Endothelial cell of umbilical vein (primary cell): Measurements from ENCODE around the gene SCGB3A1. TPM values are rescaled to one million over a fixed set of nuclear protein-coding genes. Genes with fewer than 3 reads are reported as not detected.

Source experiments
- BruUV-seq: library from RNA; stranded (reverse); fragments of 400-500 nt; replicated peaks from 2 replicates; lab custom pipeline; 2021; lab: Mats Ljungman, UMichigan
- CTCF ChIA-PET: fragments of 300-600, 350-600 bp; sonication (Branson Sonifier 250); formaldehyde crosslinking; loops from one replicate; lab custom pipeline; 2021; ENCODE audit warnings: antibody characterized with exemption, inconsistent platforms; lab: Charles Lee
- POLR2A ChIA-PET: fragments of 300-600, 350-600 bp; sonication (Branson Sonifier 250); formaldehyde crosslinking; loops from one replicate; lab custom pipeline; 2021; ENCODE audit warnings: antibody characterized with exemption, inconsistent platforms; lab: Charles Lee
- DNase-seq: peaks from one replicate; pipeline ENCODE4 v3.0.0-alpha.2; 2011; ENCODE audit warnings: low read depth, low spot score
- FAIRE-seq: peaks from 2 replicates; lab custom pipeline; 2011; peaks lifted over from hg19 to GRCh38; lab: Jason Lieb, UNC
- H2AFZ ChIP-seq: 2 replicates; pipeline ENCODE4 v1.6.0; 2012; ENCODE audit warnings: low read depth, low read length, control low read depth, inconsistent platforms
- H3K27ac ChIP-seq: 2 replicates; pipeline ENCODE4 v1.5.1; 2011; ENCODE audit warnings: low read depth, mild to moderate bottlenecking, control low read depth, low read length, moderate library complexity; ENCODE audit not compliant: insufficient read depth
- H3K27me3 ChIP-seq, 2 experiments: 2 replicates each; pipeline versions ENCODE4 v1.6.0 to v1.6.1; 2011; ENCODE audit warnings: low read length in 2 of 2, mixed read lengths in 1 of 2; ENCODE audit not compliant: control insufficient read depth in 2 of 2, insufficient read depth in 2 of 2
- H3K36me3 ChIP-seq, 2 experiments: 2 replicates in 1 of 2; 3 replicates in 1 of 2; pipeline ENCODE4 v1.5.1; 2011; ENCODE audit warnings: low read length in 2 of 2, mild to moderate bottlenecking in 1 of 2, moderate library complexity in 1 of 2; ENCODE audit not compliant: control insufficient read depth in 2 of 2, insufficient read depth in 2 of 2; ENCODE audit errors: extremely low read depth in 1 of 2
- H3K4me1 ChIP-seq: 3 replicates; pipeline ENCODE4 v1.5.1; 2011; ENCODE audit warnings: mild to moderate bottlenecking, low read length; ENCODE audit not compliant: control insufficient read depth, insufficient read depth; ENCODE audit errors: extremely low read depth
- H3K4me2 ChIP-seq: 2 replicates; pipeline ENCODE4 v1.6.1; 2011; ENCODE audit warnings: low read length, control low read depth, mixed read lengths; ENCODE audit not compliant: insufficient read depth
- H3K4me3 ChIP-seq, 3 experiments: fragments of 200-600 bp in 1 of 3; sonication (generic), shearing (Covaris generic) in 1 of 3; replicated peaks in 1 of 3; 2 replicates each; pipeline ENCODE4 v1.5.1; 2011 to 2016; ENCODE audit warnings: control low read depth in 3 of 3, low read length in 3 of 3, mild to moderate bottlenecking in 2 of 3, inconsistent platforms in 1 of 3, low read depth in 1 of 3, moderate library complexity in 1 of 3; ENCODE audit not compliant: insufficient read depth in 1 of 3
- H3K79me2 ChIP-seq: 2 replicates; pipeline ENCODE4 v1.6.0; 2012; ENCODE audit warnings: low read length, inconsistent platforms; ENCODE audit not compliant: control insufficient read depth, insufficient read depth
- H3K9ac ChIP-seq: replicated peaks from 2 replicates; pipeline ENCODE3; 2011; ENCODE audit warnings: low read length, control low read depth; ENCODE audit not compliant: insufficient read depth; ENCODE audit errors: extremely low read depth
- H3K9me1 ChIP-seq: replicated peaks from 3 replicates; pipeline ENCODE4 v1.6.0; 2011; ENCODE audit warnings: mild to moderate bottlenecking, low read length; ENCODE audit not compliant: control insufficient read depth, insufficient read depth; ENCODE audit errors: extremely low read depth
- H3K9me3 ChIP-seq: replicated peaks from 2 replicates; pipeline ENCODE4 v1.5.1; 2012; ENCODE audit warnings: low read length, inconsistent platforms; ENCODE audit not compliant: control insufficient read depth, insufficient read depth
- H4K20me1 ChIP-seq: replicated peaks from 2 replicates; pipeline ENCODE3; 2011; ENCODE audit warnings: mild to moderate bottlenecking, low read length; ENCODE audit not compliant: control insufficient read depth, insufficient read depth; ENCODE audit errors: extremely low read depth
- CTCF ChIP-seq, 2 donors: IDR thresholded peaks; 1 replicate in 1 of 2; 2 replicates in 1 of 2; pipeline ENCODE4 v1.5.1; 2011; ENCODE audit warnings: low read length in 2 of 2, mild to moderate bottlenecking in 2 of 2, moderate library complexity in 2 of 2, control low read depth in 1 of 2, inconsistent platforms in 1 of 2, low read depth in 1 of 2; ENCODE audit not compliant: insufficient read depth in 1 of 2; ENCODE audit errors: extremely low read depth in 1 of 2
- EZH2 ChIP-seq: IDR thresholded peaks from 2 replicates; pipeline ENCODE4 v1.6.1; 2012; ENCODE audit warnings: borderline replicate concordance, low read depth, mild to moderate bottlenecking, moderate library complexity, low read length, inconsistent platforms; ENCODE audit not compliant: severe bottlenecking
- FOS ChIP-seq: IDR thresholded peaks from 2 replicates; pipeline ENCODE4 v1.6.1; 2011; ENCODE audit warnings: mild to moderate bottlenecking, low read length, moderate library complexity, borderline replicate concordance; ENCODE audit not compliant: insufficient read depth
- GATA2 ChIP-seq: IDR thresholded peaks from 2 replicates; pipeline ENCODE4 v1.7.0; 2011; ENCODE audit warnings: low read depth, mild to moderate bottlenecking, moderate library complexity, mixed read lengths, low read length; ENCODE audit not compliant: insufficient read length, insufficient read depth
- JUN ChIP-seq: IDR thresholded peaks from 2 replicates; pipeline ENCODE4 v1.6.1; 2011; ENCODE audit warnings: borderline replicate concordance, low read depth; ENCODE audit not compliant: insufficient read length, insufficient read depth
- MAX ChIP-seq: IDR thresholded peaks from 2 replicates; pipeline ENCODE4 v1.6.1; 2011; ENCODE audit not compliant: insufficient read depth, insufficient read length
- MYC ChIP-seq: IDR thresholded peaks from one replicate; pipeline ENCODE4 v1.6.1; 2011; ENCODE audit warnings: mild to moderate bottlenecking, low read depth, low read length
- POLR2A ChIP-seq: IDR thresholded peaks from 2 replicates; pipeline ENCODE4 v1.6.1; 2012; ENCODE audit warnings: low read depth, mild to moderate bottlenecking, control low read depth, low read length
- POLR2AphosphoS5 ChIP-seq: IDR thresholded peaks from 2 replicates; pipeline ENCODE4 v1.6.1; 2012; ENCODE audit warnings: low read depth, mild to moderate bottlenecking, control low read depth, low read length, moderate library complexity; ENCODE audit not compliant: insufficient read depth
- dilution Hi-C: fragments of 300-500 bp; cut with MboI; formaldehyde crosslinking; loops from one replicate; pipeline ENCODE4 v1.15.0; 2019; ENCODE audit warnings: low sequenced_read_pairs; ENCODE audit not compliant: extremely low pct_ligation_motif_present
- intact Hi-C: fragments of 100-400 bp; cut with micrococcal nuclease; formaldehyde crosslinking; loops from one replicate; pipeline ENCODE4 v1.10.0; 2022
- polyA plus RNA-seq, 4 experiments: library from polyadenylated mRNA; depleted of rRNA in 3 of 4; stranded (reverse) in 3 of 4; unstranded in 1 of 4; fragments of >200 nt; gene quantifications; 2 replicates each; pipeline versions ENCODE4 v1.2.1 to v1.2.3, GENCODE V29; 2011 to 2012; ENCODE audit warnings: missing spikeins in 1 of 4
- total RNA-seq: library from RNA; stranded (reverse); gene quantifications from 2 replicates; pipeline ENCODE4 v1.2.3, GENCODE V29; 2021

Gene SCGB3A1
- total and polyA plus RNA-seq, 2 donors (not counting 3 experiments of a cell fraction or from before 2014, with no cell fraction given) = 0.73 TPM; not detected in 1

GRCh38 chr5:180624587-180624986 is 33.3 kb upstream of the SCGB3A1 start:
- no peak overlapping the region for H3K4me2 ChIP-seq

GRCh38 chr5:180623844-180624243 is 32.5 kb upstream of the SCGB3A1 start:
- TF ChIP-seq CTCF (IDR thresholded peaks at IDR 0.05; ENCODE audit: extremely low read depth in 1 of 2, insufficient read depth in 1 of 2, low read depth in 1 of 2, low read length in 2 of 2) (no peak), MYC (no peak), GATA2 (no peak), EZH2 (no peak), POLR2A (no peak), JUN (no peak), POLR2AphosphoS5 (no peak), FOS (no peak), MAX (no peak)
- Histone ChIP-seq H3K9me1 (no peaks in the 10 kb centered on the region), H3K27ac (no peak overlapping the region), H3K4me2 (no peak overlapping the region), H3K36me3 (peaks cover 0 to 22% of the 10 kb centered on the region in 2 experiments), H3K9ac (no peak overlapping the region), H3K79me2 (no peaks in the 10 kb centered on the region), H3K9me3 (no peaks in the 10 kb centered on the region), H3K4me1 (peaks cover 7% of the 10 kb centered on the region), H3K4me3 (no peak overlapping the region), H4K20me1 (no peaks in the 10 kb centered on the region), H2AFZ (no peak overlapping the region), H3K27me3 (no peaks in the 10 kb centered on the region)
- POLR2A ChIA-PET = no interaction called here
- FAIRE-seq = no peak
- CTCF ChIA-PET = interaction anchor here (2.0 kb wide), 1 partner anchor 18 kb away, joined by 8 read pairs; no protein-coding TSS in a partner anchor
- dilution Hi-C loops = no loop called here
- intact Hi-C loops = loop anchor here (1.0 to 2.0 kb wide), 2 partner anchors 21 to 47 kb away; no protein-coding TSS in a partner anchor
- DNase-seq = no peak
- BruUV-seq = no TSS peak

More at GRCh38 chr5:180624587-180624986, 33.3 kb upstream of the SCGB3A1 start:
- peaks cover 0 to 27% of the 10 kb centered on the region in 2 experiments for H3K36me3 ChIP-seq
- CTCF ChIA-PET = interaction anchor here (1.2 to 2.0 kb wide), 2 partner anchors 19 to 94 kb away, joined by 3 to 8 read pairs; no protein-coding TSS in a partner anchor
- FAIRE-seq (no peak), DNase-seq (no peak)
- no peaks in the 10 kb centered on the region for H3K9me1 ChIP-seq
- H3K79me2 ChIP-seq = no peaks in the 10 kb centered on the region
- no peak for TF ChIP-seq MYC
- TF ChIP-seq POLR2A = no peak
- no peak for TF ChIP-seq POLR2AphosphoS5
- POLR2A ChIA-PET = no interaction called here
- no peak overlapping the region for H3K9ac ChIP-seq
- H4K20me1 ChIP-seq = no peaks in the 10 kb centered on the region
- peaks cover 7% of the 10 kb centered on the region for H3K4me1 ChIP-seq
- BruUV-seq = no TSS peak
- dilution Hi-C loops = no loop called here
- intact Hi-C loops = no loop called here
- no peaks in the 10 kb centered on the region for H3K9me3 ChIP-seq
- H3K27me3 ChIP-seq = no peaks in the 10 kb centered on the region
- no peak overlapping the region for H2AFZ ChIP-seq
- no peak overlapping the region for H3K27ac ChIP-seq
- no peak overlapping the region for H3K4me3 ChIP-seq
